Astrocyte (in vitro differentiated cells and primary cell): ENCODE data around the gene TLR5. TPM values are rescaled to one million over a fixed set of nuclear protein-coding genes. Genes with fewer than 3 reads are reported as not detected.

Source experiments
- DNase-seq: peaks from one replicate; pipeline ENCODE4 v3.0.0-alpha.2; 2010; ENCODE audit warnings: low read depth
- FAIRE-seq: peaks from 2 replicates; lab custom pipeline; 2011; peaks lifted over from hg19 to GRCh38; lab: Jason Lieb, UNC
- H2AFZ ChIP-seq: 2 replicates; pipeline ENCODE4 v1.6.0; 2012; ENCODE audit warnings: low read depth, low read length, inconsistent platforms
- H3K27ac ChIP-seq: 2 replicates; pipeline ENCODE4 v1.5.1; 2011; ENCODE audit warnings: low read depth, low read length, inconsistent platforms
- H3K27me3 ChIP-seq: 2 replicates; pipeline ENCODE4 v1.6.0; 2011; ENCODE audit warnings: low read length, inconsistent platforms; ENCODE audit not compliant: insufficient read depth
- H3K36me3 ChIP-seq: 2 replicates; pipeline ENCODE4 v1.5.1; 2011; ENCODE audit warnings: low read length, inconsistent platforms; ENCODE audit not compliant: insufficient read depth
- H3K4me1 ChIP-seq: 2 replicates; pipeline ENCODE4 v1.5.1; 2011; ENCODE audit warnings: low read length, inconsistent platforms; ENCODE audit not compliant: insufficient read depth
- H3K4me2 ChIP-seq: 2 replicates; pipeline ENCODE4 v1.6.0; 2012; ENCODE audit warnings: low read length, inconsistent platforms
- H3K4me3 ChIP-seq: 2 replicates; pipeline ENCODE4 v1.5.1; 2011; ENCODE audit warnings: low read depth, mild to moderate bottlenecking, low read length, inconsistent platforms; ENCODE audit not compliant: insufficient read depth
- H3K79me2 ChIP-seq: 2 replicates; pipeline ENCODE4 v1.6.0; 2012; ENCODE audit warnings: mild to moderate bottlenecking, low read length, inconsistent platforms; ENCODE audit not compliant: insufficient read depth
- H3K9ac ChIP-seq: 2 replicates; pipeline ENCODE4 v1.6.0; 2012; ENCODE audit warnings: mild to moderate bottlenecking, low read length, inconsistent platforms
- H3K9me3 ChIP-seq: 2 replicates; pipeline ENCODE4 v1.5.1; 2012; ENCODE audit warnings: low read depth, mild to moderate bottlenecking, low read length, inconsistent platforms; ENCODE audit not compliant: insufficient read depth
- H4K20me1 ChIP-seq: 2 replicates; pipeline ENCODE4 v1.6.0; 2012; ENCODE audit warnings: low read length, inconsistent platforms; ENCODE audit not compliant: insufficient read depth
- H3K27ac Mint-ChIP-seq: one replicate; pipeline ENCODE4 v1.8.0; 2021; ENCODE audit warnings: mild to moderate bottlenecking, mixed read lengths; ENCODE audit not compliant: unreplicated experiment
- H3K27me3 Mint-ChIP-seq: one replicate; pipeline ENCODE4 v1.8.0; 2021; ENCODE audit warnings: low read depth, mixed read lengths; ENCODE audit not compliant: unreplicated experiment
- H3K36me3 Mint-ChIP-seq: one replicate; pipeline ENCODE4 v1.8.0; 2021; ENCODE audit warnings: low read depth, mixed read lengths; ENCODE audit not compliant: unreplicated experiment
- H3K4me1 Mint-ChIP-seq: one replicate; pipeline ENCODE4 v1.8.0; 2021; ENCODE audit warnings: low read depth, mixed read lengths; ENCODE audit not compliant: unreplicated experiment
- H3K4me3 Mint-ChIP-seq: one replicate; pipeline ENCODE4 v1.8.0; 2021; ENCODE audit warnings: mild to moderate bottlenecking, moderate library complexity, mixed read lengths; ENCODE audit not compliant: unreplicated experiment
- H3K9me3 Mint-ChIP-seq: one replicate; pipeline ENCODE4 v1.8.0; 2021; ENCODE audit warnings: mild to moderate bottlenecking, mixed read lengths; ENCODE audit not compliant: unreplicated experiment
- CTCF ChIP-seq: IDR thresholded peaks from 2 replicates; pipeline ENCODE4 v1.5.1; 2011; ENCODE audit warnings: low read depth, mild to moderate bottlenecking, inconsistent platforms, low read length, moderate library complexity; ENCODE audit not compliant: insufficient read depth
- EZH2 ChIP-seq: IDR thresholded peaks from 2 replicates; pipeline ENCODE4 v1.6.1; 2012; ENCODE audit warnings: mild to moderate bottlenecking, low read length, inconsistent platforms; ENCODE audit not compliant: insufficient read depth
- total RNA-seq: library from RNA; stranded (reverse); gene quantifications from 2 replicates; pipeline ENCODE4 v1.2.1, GENCODE V29; 2021

Gene TLR5
- total RNA-seq, 1 donor from 2014 or later = 1.1 TPM

GRCh38 chr1:223147873-223148272, 4.8 kb upstream of the TLR5 start:
- H4K20me1 ChIP-seq = no peaks in the 10 kb centered on the region
- H3K79me2 ChIP-seq = no peaks in the 10 kb centered on the region
- TF ChIP-seq EZH2 = no peak
- TF ChIP-seq CTCF = no peak
- no peaks in the 10 kb centered on the region for H3K36me3 Mint-ChIP-seq
- no peaks in the 10 kb centered on the region for H3K36me3 ChIP-seq
- no peaks in the 10 kb centered on the region for H3K9me3 ChIP-seq
- no peaks in the 10 kb centered on the region for H3K4me1 Mint-ChIP-seq
- peaks cover 8% of the 10 kb centered on the region for H3K27me3 Mint-ChIP-seq
- DNase-seq (no peak), FAIRE-seq (no peak)
- H3K27me3 ChIP-seq = peaks cover 2% of the 10 kb centered on the region
- H3K27ac ChIP-seq = no peak overlapping the region
- peaks cover under 1% of the 10 kb centered on the region for H3K4me1 ChIP-seq
- H3K4me3 Mint-ChIP-seq = no peak overlapping the region
- H3K9me3 Mint-ChIP-seq = peaks cover 6% of the 10 kb centered on the region
- no peak overlapping the region for H2AFZ ChIP-seq
- no peak overlapping the region for H3K4me2 ChIP-seq
- H3K4me3 ChIP-seq = no peak overlapping the region
- H3K27ac Mint-ChIP-seq = no peak overlapping the region
- H3K9ac ChIP-seq = no peak overlapping the region

- Histone ChIP-seq H3K4me3 (no peak overlapping the region), H3K9me3 (no peaks in the 10 kb centered on the region), H3K36me3 (no peaks in the 10 kb centered on the region), H2AFZ (no peak overlapping the region), H3K27ac (no peak overlapping the region), H3K4me2 (no peak overlapping the region), H4K20me1 (no peaks in the 10 kb centered on the region), H3K27me3 (peaks cover 2% of the 10 kb centered on the region), H3K79me2 (no peaks in the 10 kb centered on the region), H3K9ac (no peak overlapping the region), H3K4me1 (no peaks in the 10 kb centered on the region)
- H3K4me1 Mint-ChIP-seq = peaks cover 2% of the 10 kb centered on the region
- DNase-seq = no peak
- TF ChIP-seq EZH2 (no peak), CTCF (no peak)
- H3K27me3 Mint-ChIP-seq = peaks cover 8% of the 10 kb centered on the region
- peaks cover 6% of the 10 kb centered on the region for H3K9me3 Mint-ChIP-seq
- FAIRE-seq = no peak
- H3K36me3 Mint-ChIP-seq = no peaks in the 10 kb centered on the region
- no peak overlapping the region for H3K27ac Mint-ChIP-seq
- no peak overlapping the region for H3K4me3 Mint-ChIP-seq
These were observed 4.4 kb upstream of the TLR5 start for GRCh38 chr1:223147409-223147808.

GRCh38 chr1:223146745-223147144, 3.7 kb upstream of the TLR5 start:
- H3K79me2 ChIP-seq = no peaks in the 10 kb centered on the region
- no peaks in the 10 kb centered on the region for H4K20me1 ChIP-seq
- H3K9me3 ChIP-seq = no peaks in the 10 kb centered on the region
- TF ChIP-seq CTCF (no peak), EZH2 (no peak)
- H3K27me3 Mint-ChIP-seq = peaks cover 8% of the 10 kb centered on the region
- peaks cover 6% of the 10 kb centered on the region for H3K9me3 Mint-ChIP-seq
- no peak for DNase-seq
- peaks cover 2% of the 10 kb centered on the region for H3K27me3 ChIP-seq
- H3K4me3 ChIP-seq = no peak overlapping the region
- no peak overlapping the region for H3K27ac Mint-ChIP-seq
- no peaks in the 10 kb centered on the region for H3K36me3 ChIP-seq
- H2AFZ ChIP-seq = no peak overlapping the region
- FAIRE-seq = no peak
- no peak overlapping the region for H3K9ac ChIP-seq
- no peaks in the 10 kb centered on the region for H3K4me1 ChIP-seq
- H3K4me1 Mint-ChIP-seq = peaks cover 8% of the 10 kb centered on the region
- H3K36me3 Mint-ChIP-seq = no peaks in the 10 kb centered on the region
- no peak overlapping the region for H3K27ac ChIP-seq
- no peak overlapping the region for H3K4me2 ChIP-seq
- H3K4me3 Mint-ChIP-seq = no peak overlapping the region
